Measurements from ENCODE around the gene SLC7A6. TPM values are rescaled to one million over a fixed set of nuclear protein-coding genes. Genes with fewer than 3 reads are reported as not detected.

Gene SLC7A6
- total and polyA plus RNA-seq, 2 of the 13 experiments (the other 11 are each of a cell fraction or from before 2014, with no cell fraction given) = 35.8 to 70.8 TPM

DNA sequence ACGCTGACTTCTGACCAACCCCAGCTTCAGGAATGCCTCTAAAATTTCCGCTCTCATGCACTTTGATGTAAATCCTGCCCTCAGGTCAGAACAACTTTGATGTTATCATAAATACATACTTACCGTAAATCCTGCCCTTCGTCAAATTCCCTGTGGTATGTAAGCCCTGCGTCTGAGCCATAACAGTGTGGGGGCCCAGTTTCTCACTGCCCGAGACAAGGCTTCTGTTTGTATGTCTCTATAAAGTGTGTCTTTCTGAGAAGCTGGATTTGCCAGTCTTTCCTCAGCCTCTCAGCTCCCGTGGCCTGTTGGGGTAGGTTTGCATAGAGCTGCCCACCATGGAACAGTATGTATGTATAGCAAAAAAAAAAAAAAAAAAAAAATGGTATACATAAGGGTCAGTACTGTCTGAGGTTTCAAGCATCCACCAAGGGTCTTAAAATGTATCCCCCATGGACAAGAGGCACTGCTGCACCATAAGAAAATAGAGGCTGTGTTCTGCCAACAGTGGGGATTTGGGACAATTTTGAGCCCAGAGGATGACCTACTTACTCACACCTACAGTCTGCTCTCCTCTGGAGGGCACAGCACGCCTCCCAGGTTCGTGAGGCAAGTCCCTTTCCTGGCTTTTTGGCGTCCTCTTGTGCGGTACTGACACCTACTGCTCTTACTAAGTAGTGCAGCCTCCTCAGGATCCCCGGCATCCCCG is 64.0 kb downstream of the SLC7A6 start (continued):
- TF ChIP-seq, protein P1, sequence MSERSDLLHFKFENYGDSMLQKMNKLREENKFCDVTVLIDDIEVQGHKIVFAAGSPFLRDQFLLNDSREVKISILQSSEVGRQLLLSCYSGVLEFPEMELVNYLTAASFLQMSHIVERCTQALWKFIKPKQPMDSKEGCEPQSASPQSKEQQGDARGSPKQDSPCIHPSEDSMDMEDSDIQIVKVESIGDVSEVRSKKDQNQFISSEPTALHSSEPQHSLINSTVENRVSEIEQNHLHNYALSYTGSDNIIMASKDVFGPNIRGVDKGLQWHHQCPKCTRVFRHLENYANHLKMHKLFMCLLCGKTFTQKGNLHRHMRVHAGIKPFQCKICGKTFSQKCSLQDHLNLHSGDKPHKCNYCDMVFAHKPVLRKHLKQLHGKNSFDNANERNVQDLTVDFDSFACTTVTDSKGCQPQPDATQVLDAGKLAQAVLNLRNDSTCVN (CRISPR knock-in tag; IDR thresholded peaks at IDR 0.05; ENCODE audit: borderline replicate concordance) = no peak
- TF ChIP-seq, protein P2, sequence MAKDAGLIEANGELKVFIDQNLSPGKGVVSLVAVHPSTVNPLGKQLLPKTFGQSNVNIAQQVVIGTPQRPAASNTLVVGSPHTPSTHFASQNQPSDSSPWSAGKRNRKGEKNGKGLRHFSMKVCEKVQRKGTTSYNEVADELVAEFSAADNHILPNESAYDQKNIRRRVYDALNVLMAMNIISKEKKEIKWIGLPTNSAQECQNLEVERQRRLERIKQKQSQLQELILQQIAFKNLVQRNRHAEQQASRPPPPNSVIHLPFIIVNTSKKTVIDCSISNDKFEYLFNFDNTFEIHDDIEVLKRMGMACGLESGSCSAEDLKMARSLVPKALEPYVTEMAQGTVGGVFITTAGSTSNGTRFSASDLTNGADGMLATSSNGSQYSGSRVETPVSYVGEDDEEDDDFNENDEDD (CRISPR knock-in tag; IDR thresholded peaks at IDR 0.05; ENCODE audit: borderline replicate concordance) = no peak
- TF ChIP-seq RARA (CRISPR knock-in tag; IDR thresholded peaks at IDR 0.05) = peak; percentile 82
- TF ChIP-seq, protein P3, sequence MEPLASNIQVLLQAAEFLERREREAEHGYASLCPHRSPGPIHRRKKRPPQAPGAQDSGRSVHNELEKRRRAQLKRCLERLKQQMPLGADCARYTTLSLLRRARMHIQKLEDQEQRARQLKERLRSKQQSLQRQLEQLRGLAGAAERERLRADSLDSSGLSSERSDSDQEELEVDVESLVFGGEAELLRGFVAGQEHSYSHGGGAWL (CRISPR knock-in tag; IDR thresholded peaks at IDR 0.05) = no peak
- TF ChIP-seq KDM2A (CRISPR knock-in tag; IDR thresholded peaks at IDR 0.05; ENCODE audit: borderline replicate concordance, low read depth) = peak; percentile 74; the same call in 1 of the 2 replicates
- no peak for TF ChIP-seq MAFF (IDR thresholded peaks at IDR 0.05; ENCODE audit: low read depth, low read length)
- TF ChIP-seq MIER2 (CRISPR knock-in tag; IDR thresholded peaks at IDR 0.05) = no peak
- no peak for TF ChIP-seq ZNF766 (CRISPR knock-in tag; IDR thresholded peaks at IDR 0.05; ENCODE audit: borderline replicate concordance)
- TF ChIP-seq, protein P4, sequence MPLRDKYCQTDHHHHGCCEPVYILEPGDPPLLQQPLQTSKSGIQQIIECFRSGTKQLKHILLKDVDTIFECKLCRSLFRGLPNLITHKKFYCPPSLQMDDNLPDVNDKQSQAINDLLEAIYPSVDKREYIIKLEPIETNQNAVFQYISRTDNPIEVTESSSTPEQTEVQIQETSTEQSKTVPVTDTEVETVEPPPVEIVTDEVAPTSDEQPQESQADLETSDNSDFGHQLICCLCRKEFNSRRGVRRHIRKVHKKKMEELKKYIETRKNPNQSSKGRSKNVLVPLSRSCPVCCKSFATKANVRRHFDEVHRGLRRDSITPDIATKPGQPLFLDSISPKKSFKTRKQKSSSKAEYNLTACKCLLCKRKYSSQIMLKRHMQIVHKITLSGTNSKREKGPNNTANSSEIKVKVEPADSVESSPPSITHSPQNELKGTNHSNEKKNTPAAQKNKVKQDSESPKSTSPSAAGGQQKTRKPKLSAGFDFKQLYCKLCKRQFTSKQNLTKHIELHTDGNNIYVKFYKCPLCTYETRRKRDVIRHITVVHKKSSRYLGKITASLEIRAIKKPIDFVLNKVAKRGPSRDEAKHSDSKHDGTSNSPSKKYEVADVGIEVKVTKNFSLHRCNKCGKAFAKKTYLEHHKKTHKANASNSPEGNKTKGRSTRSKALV (CRISPR knock-in tag; IDR thresholded peaks at IDR 0.05) = no peak
- TF ChIP-seq, protein P5, sequence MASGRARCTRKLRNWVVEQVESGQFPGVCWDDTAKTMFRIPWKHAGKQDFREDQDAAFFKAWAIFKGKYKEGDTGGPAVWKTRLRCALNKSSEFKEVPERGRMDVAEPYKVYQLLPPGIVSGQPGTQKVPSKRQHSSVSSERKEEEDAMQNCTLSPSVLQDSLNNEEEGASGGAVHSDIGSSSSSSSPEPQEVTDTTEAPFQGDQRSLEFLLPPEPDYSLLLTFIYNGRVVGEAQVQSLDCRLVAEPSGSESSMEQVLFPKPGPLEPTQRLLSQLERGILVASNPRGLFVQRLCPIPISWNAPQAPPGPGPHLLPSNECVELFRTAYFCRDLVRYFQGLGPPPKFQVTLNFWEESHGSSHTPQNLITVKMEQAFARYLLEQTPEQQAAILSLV (CRISPR knock-in tag; IDR thresholded peaks at IDR 0.05; ENCODE audit: borderline replicate concordance) = no peak; the same call in 1 of the 2 replicates
- TF ChIP-seq, protein P6, sequence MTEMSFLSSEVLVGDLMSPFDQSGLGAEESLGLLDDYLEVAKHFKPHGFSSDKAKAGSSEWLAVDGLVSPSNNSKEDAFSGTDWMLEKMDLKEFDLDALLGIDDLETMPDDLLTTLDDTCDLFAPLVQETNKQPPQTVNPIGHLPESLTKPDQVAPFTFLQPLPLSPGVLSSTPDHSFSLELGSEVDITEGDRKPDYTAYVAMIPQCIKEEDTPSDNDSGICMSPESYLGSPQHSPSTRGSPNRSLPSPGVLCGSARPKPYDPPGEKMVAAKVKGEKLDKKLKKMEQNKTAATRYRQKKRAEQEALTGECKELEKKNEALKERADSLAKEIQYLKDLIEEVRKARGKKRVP (CRISPR knock-in tag; IDR thresholded peaks at IDR 0.05) = no peak
- no peak for TF ChIP-seq ZBTB42 (CRISPR knock-in tag; IDR thresholded peaks at IDR 0.05)
- no peak for TF ChIP-seq ZNF10 (CRISPR knock-in tag; IDR thresholded peaks at IDR 0.05; ENCODE audit: borderline replicate concordance, low read depth)
- no peak for TF ChIP-seq HNRNPK (IDR thresholded peaks at IDR 0.05; ENCODE audit: low read depth, low read length, poor library complexity, severe bottlenecking)
- TF ChIP-seq ZNF850 (CRISPR knock-in tag; conservative IDR thresholded peaks at IDR 0.05) = no peak
- TF ChIP-seq, protein P7, sequence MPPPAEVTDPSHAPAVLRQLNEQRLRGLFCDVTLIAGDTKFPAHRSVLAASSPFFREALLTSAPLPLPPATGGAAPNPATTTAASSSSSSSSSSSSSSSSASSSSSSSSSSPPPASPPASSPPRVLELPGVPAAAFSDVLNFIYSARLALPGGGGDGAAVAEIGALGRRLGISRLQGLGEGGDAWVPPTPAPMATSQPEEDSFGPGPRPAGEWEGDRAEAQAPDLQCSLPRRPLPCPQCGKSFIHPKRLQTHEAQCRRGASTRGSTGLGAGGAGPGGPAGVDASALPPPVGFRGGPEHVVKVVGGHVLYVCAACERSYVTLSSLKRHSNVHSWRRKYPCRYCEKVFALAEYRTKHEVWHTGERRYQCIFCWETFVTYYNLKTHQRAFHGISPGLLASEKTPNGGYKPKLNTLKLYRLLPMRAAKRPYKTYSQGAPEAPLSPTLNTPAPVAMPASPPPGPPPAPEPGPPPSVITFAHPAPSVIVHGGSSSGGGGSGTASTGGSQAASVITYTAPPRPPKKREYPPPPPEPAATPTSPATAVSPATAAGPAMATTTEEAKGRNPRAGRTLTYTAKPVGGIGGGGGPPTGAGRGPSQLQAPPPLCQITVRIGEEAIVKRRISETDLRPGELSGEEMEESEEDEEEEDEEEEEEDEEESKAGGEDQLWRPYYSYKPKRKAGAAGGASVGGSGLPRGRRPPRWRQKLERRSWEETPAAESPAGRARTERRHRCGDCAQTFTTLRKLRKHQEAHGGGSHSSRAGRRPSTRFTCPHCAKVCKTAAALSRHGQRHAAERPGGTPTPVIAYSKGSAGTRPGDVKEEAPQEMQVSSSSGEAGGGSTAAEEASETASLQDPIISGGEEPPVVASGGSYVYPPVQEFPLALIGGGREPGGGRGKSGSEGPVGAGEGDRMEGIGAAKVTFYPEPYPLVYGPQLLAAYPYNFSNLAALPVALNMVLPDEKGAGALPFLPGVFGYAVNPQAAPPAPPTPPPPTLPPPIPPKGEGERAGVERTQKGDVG (CRISPR knock-in tag; IDR thresholded peaks at IDR 0.05; ENCODE audit: borderline replicate concordance) = no peak
- TF ChIP-seq ZC3H4 (CRISPR knock-in tag; IDR thresholded peaks at IDR 0.05; ENCODE audit: borderline replicate concordance) = no peak
- TF ChIP-seq ZNF383 (CRISPR knock-in tag; IDR thresholded peaks at IDR 0.05; ENCODE audit: borderline replicate concordance) = peak; percentile 44; the same call in 1 of the 2 replicates
